ENCODE measurements around the gene ARHGAP44. TPM values are rescaled to one million over a fixed set of nuclear protein-coding genes. Genes with fewer than 3 reads are reported as not detected.
A peak's percentile ranks its signal among the peaks of the same experiment; 100 is the strongest.

The ARHGAP44 gene
- total RNA-seq, 1 donor from 2014 or later, result 7.9 TPM

DNA sequence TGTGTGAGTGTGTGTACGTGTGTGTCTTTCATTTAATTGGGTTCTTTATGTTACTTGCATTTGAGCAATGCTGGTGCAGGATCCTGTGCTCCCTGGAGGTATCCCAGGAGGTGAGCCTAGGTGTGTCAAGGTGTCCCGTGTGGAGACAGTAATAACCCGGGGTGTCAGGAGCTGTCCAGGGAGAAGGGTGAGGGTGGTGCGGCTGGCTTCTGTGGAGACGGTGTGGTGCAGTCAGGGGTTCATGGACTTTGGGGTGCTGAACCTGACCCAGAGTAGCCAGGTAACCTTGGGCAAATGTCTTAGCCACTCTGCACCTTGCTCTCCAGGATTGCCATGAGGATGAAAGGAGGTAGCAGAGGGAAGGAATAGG is 235.9 kb downstream of the ARHGAP44 start:
- intact Hi-C loops (cut with DNase I), result no loop called here
- ATAC-seq (ENCODE audit: poor library complexity), result no peak
- no peak for DNase-seq

DNA sequence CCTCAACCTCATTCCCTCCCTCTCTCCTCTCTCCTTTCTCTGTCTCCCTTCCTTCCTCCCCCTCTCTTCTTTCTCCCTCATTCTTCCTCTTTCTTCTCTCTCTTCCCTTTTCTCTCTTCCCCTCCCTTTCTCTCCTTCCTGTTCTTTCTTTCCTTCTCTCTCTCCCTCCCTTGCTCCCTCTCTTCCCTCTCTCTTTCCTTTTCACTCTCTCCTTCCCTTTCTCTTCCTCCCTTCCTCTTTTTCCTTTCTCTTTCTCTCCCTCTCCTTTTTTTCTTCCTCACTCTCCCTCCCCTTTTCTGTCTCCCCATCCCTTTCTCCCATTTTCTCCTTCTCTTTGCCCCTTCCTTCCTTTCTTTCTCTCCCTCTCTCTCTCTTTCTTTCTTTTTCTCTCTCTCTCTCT is 236.4 kb downstream of the ARHGAP44 start:
- DNase-seq (no peak), ATAC-seq (ENCODE audit: poor library complexity) (no peak)
- intact Hi-C loops (cut with DNase I), result no loop called here

DNA sequence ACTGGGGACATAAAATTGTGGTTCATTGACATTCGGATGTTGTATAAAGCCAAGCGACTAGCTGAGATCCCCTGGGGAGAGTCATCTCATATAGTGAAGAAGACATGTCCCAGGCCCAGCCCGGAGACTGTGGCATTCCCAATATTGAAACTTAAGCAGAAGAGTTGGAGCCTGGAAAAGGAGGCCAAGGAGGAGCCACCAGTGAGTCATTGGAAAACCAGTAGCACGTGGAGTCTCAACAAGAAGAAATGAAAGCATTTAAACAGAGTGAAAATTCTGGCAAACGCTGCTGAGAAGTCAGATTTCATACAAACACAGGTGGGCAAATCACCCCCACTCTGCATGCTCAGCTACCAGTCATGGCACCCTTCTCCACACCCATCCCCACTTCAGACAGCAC is 237.9 kb downstream of the ARHGAP44 start:
- no peak for ATAC-seq (ENCODE audit: poor library complexity)
- no peak for DNase-seq
- intact Hi-C loops (cut with DNase I), result no loop called here

DNA sequence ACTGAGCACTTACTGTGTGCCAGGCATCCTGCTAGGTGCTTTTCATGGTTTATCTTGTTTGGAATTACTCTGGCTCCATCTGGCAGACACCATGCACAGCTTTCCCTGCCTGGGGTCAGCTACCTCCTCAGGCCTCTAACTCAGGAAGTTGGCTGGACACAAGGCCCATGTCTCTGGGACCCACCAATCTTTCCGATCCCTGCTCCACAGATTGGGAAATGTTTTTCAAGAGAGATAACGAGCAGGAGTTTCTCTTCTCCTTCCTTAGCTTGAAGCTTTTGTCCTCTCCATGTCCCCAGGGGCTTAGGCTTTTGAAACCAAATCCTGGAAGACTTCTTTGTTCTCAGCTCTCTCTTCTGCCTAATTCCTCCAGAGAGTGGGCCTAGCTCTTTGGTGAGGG is 240.0 kb downstream of the ARHGAP44 start:
- DNase-seq, result no peak
- ATAC-seq (ENCODE audit: poor library complexity), result no peak
- intact Hi-C loops (cut with DNase I), result no loop called here

DNA sequence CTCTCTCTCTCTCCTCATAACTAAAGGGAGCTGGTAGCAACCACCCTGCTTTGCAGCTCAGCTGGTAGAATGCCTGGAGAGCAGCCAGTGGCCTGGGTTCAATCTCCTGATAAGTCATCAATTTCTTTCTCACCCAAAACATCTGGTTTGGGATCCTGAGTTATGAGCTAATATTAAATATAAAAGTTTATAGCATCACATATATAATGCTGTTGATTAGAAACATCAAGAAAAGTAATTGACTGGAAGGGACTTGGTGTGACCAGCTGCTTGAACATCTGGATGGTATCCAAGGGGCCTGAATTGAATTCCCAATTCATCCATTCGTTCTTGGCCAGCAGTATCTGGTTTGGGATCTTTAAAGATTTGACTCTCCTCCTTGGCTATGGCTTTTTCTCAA is 240.8 kb downstream of the ARHGAP44 start:
- DNase-seq, result no peak
- ATAC-seq (ENCODE audit: poor library complexity), result no peak
- intact Hi-C loops (cut with DNase I), result no loop called here

DNA sequence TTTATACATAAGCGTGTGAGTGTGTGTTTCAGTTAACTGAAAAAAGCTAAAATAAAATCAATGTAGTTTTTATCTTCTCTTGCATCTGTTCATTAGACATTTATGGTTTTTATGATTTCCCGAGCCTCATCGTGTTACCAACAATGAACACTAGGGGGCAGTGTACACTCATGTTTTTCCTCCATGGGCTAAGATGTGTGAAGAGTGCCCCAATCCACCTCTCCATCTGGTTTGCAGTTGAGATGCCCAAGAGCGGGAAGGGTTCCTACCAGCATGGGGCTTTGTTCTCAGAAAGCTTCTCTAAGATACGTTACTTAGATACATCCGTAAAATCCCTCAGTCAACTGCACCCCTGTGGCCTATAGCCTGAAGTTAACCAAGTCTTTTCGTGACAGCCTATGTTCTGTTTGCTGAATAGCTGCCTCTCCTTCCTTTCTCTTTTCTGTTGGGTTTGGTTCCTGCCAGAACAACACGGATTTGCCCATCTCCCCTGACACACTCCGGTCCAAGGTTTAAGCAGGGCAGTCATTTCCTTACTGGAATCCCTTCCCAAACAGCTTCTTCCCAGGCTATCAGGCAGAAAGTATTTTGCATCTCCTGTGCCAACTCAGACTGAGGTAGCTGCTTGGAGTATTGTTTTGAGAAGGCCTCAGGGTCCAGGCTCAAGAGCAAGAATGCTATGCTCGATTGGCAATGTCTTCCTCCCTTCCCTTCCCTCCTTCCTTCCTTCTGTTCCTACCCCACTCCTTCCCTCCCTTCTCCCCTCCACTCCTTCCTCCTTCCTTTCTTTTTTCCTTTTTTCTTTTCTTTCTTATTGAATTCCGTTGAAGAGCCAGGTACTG is 241.4 kb downstream of the ARHGAP44 start:
- intact Hi-C loops (cut with DNase I), result no loop called here
- DNase-seq, result no peak
- ATAC-seq (ENCODE audit: poor library complexity), result peak; percentile 58

DNA sequence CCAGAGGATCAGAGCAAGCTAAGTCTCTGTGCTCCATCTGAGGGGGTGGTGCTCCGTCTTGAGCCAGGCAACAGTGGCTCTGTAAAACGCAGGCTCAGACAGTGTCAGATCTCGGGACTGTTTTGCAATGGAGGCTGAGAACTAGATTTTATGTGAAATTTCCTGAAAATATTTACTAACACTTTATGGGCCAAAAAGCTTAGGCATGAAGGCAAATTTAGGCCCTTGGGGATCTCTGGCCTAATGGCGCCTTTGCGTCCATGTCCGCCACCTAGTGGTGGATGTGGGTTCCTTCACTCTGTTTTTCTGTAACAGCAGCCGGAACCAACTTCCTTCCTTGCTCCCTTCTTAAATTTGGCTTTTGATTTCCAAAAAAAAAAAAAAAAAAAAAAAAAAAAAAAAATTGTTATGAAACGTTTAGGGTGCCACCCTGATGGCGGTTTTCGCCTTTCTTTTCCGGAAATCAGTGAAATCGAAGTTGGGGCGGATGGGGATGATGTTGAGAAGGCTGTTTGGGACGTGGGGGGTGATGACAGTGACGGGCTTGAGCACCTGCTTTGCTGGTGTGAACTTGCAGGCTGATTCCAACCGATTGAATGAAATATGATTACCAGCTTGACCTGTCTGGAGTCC is 242.5 kb downstream of the ARHGAP44 start:
- peak; percentile 88 for ATAC-seq (ENCODE audit: poor library complexity)
- peak; percentile 63 for DNase-seq
- intact Hi-C loops (cut with DNase I), result no loop called here

DNA sequence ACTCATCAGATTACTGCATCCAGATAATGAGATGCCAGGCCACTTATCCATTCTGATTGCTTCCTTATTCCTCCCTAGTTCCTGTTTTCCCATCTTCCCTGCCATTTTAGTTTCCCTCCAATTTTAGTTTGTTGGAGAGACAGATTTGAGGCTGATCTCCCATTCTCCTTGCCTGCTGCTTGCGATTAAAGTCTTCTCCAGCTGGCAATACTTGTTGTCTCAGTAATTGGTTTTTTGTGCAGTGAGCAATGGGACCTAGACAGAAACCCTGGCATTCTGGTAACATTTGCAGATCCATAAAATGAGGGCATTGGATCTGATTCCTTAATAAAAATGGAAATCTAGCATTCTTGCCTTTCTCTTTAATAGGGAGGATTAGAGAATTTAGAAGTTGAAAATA is 246.1 kb downstream of the ARHGAP44 start:
- DNase-seq, result no peak
- intact Hi-C loops (cut with DNase I), result no loop called here
- no peak for ATAC-seq (ENCODE audit: poor library complexity)

DNA sequence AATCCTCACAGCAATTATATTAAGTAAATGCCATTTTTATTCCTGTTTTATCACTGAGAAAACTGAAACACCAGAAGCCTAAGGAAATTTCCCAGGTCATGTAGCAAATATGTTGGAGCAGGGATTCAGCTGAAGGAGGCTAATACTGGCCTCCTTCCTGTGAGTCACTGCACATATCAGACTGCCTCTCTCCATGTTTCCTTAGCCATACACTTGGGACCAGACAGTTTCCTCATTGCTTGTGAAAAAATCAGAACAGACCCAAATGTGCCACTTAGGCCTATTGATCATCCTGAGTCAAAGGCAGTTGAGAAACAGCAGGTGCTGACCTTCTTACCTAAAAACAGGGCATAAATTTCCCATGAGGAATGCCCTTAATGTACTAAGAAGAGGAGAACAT is 247.5 kb downstream of the ARHGAP44 start:
- DNase-seq, result no peak
- intact Hi-C loops (cut with DNase I), result no loop called here
- no peak for ATAC-seq (ENCODE audit: poor library complexity)

DNA sequence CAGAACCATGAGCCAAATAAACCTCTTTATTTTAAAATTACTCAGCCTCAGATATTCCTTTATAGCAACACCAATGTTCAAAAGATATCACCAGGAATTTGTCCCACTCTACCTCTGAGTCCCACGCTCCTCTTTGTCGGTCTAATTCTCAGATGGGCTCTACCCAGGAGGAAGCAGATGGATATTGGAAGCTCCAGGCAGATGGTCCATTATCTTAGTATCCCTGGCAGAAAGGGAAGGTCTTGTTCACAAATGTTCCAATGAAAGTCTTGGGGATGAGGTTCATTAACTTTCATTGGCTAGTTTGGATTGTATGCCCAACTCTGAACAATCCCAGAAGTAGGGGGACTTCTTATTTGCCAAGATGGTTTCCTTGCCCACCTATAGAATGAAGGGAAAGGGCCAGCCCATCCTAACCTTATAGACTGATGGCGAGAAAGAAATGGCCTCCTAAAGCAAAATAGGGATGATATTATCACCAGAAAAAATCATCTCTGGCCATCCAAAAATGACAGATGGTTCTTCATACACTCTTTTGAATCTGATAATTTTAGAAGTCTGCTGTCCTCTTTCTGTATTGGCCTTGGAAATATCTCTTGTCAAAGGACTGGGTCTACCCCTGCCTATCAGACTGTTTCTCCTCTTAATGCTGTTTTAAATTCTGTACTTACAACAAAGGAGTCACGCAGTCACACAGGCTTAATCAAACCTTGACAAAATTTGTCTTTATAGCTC is 249.8 kb downstream of the ARHGAP44 start:
- no peak for DNase-seq
- no peak for ATAC-seq (ENCODE audit: poor library complexity)
- intact Hi-C loops (cut with DNase I), result no loop called here

Small RNA genes lying within 50 kb of the gene (microRNA-seq; reads per million reads assigned to microRNA genes)
- not detected for gene MIR1269B

Other genes starting within 250 kb of the ARHGAP44 start
- gene MYOCD, start 123.6 kb upstream of the ARHGAP44 start, total RNA-seq, result 33.7 TPM
- 62.5 TPM for gene ELAC2, start 228.5 kb downstream of the ARHGAP44 start, total RNA-seq

Measured in Right ventricle myocardium superior (tissue), 1 donor.